A673 (cell line): Measurements from ENCODE around the gene PON3. TPM values are rescaled to one million over a fixed set of nuclear protein-coding genes. Genes with fewer than 3 reads are reported as not detected.

Experiments used
- BruUV-seq: library from RNA; stranded (reverse); fragments of 400-500 nt; replicated peaks from 2 replicates; lab custom pipeline; 2021; lab: Mats Ljungman, UMichigan
- CTCF ChIA-PET: fragments of 300-600 bp; sonication (Branson Sonifier 250); formaldehyde crosslinking; loops from one replicate; lab custom pipeline; 2022; ENCODE audit warnings: antibody characterized with exemption; lab: Charles Lee
- POLR2A ChIA-PET: fragments of 300-600 bp; sonication (Branson Sonifier 250); formaldehyde crosslinking; loops from one replicate; lab custom pipeline; 2022; ENCODE audit warnings: antibody characterized with exemption; ENCODE audit not compliant: low non-redundant PET; lab: Charles Lee
- DNase-seq: peaks from one replicate; pipeline ENCODE4 v3.0.0-alpha.2; 2015; ENCODE audit warnings: low spot score
- H3K27ac ChIP-seq: fragments of 200-600 bp; sonication (generic); 2 replicates; pipeline ENCODE4 v1.5.1; 2016; ENCODE audit warnings: mixed run types, low read depth, mild to moderate bottlenecking, mixed read lengths, antibody characterized with exemption, low read length; ENCODE audit not compliant: poor library complexity, severe bottlenecking
- H3K27me3 ChIP-seq: fragments of 200-600 bp; sonication (generic); replicated peaks from 2 replicates; pipeline ENCODE4 v1.6.1; 2017; ENCODE audit warnings: mixed run types, low read depth, mild to moderate bottlenecking, mixed read lengths, antibody characterized with exemption, low read length; ENCODE audit not compliant: insufficient read depth, poor library complexity
- H3K36me3 ChIP-seq: fragments of 200-600 bp; sonication (generic); 2 replicates; pipeline ENCODE4 v1.6.1; 2016; ENCODE audit warnings: mixed run types, mild to moderate bottlenecking, mixed read lengths, antibody characterized with exemption, low read length; ENCODE audit not compliant: insufficient read depth, poor library complexity, severe bottlenecking
- H3K4me1 ChIP-seq: fragments of 200-600 bp; sonication (generic); 2 replicates; pipeline ENCODE4 v1.6.1; 2017; ENCODE audit warnings: mixed run types, mild to moderate bottlenecking, mixed read lengths, antibody characterized with exemption, low read length; ENCODE audit not compliant: insufficient read depth, poor library complexity, severe bottlenecking
- H3K4me3 ChIP-seq: fragments of 200-600 bp; sonication (generic); 2 replicates; pipeline ENCODE4 v1.5.1; 2016; ENCODE audit warnings: low read depth, mixed run types, mild to moderate bottlenecking, mixed read lengths, low read length; ENCODE audit not compliant: poor library complexity, severe bottlenecking
- H3K9me3 ChIP-seq: fragments of 200-600 bp; sonication (generic); 2 replicates; pipeline ENCODE4 v1.6.1; 2016; ENCODE audit warnings: mixed run types, low read depth, mild to moderate bottlenecking, mixed read lengths, antibody characterized with exemption, low read length; ENCODE audit not compliant: poor library complexity, severe bottlenecking
- EZH2 ChIP-seq: fragments of 200-600 bp; sonication (generic); IDR thresholded peaks from 2 replicates; pipeline ENCODE4 v1.6.1; 2017; ENCODE audit warnings: borderline replicate concordance, low read depth, mild to moderate bottlenecking, mixed read lengths, antibody characterized with exemption, low read length; ENCODE audit not compliant: poor library complexity, severe bottlenecking
- intact Hi-C: fragments of 100-400 bp; cut with micrococcal nuclease; formaldehyde crosslinking; loops from one replicate; pipeline ENCODE4 v1.10.0; 2022; ENCODE audit not compliant: unreplicated experiment
- total RNA-seq: library from RNA; stranded (reverse); gene quantifications from 2 replicates; pipeline ENCODE4 v1.2.3, GENCODE V29; 2021
- TF ChIP-seq, protein P1 (sequence below): fragments of 300-800, 200-600 bp; sonication (generic); conservative IDR thresholded peaks from 2 replicates; pipeline ENCODE4 v1.5.1; 2017; ENCODE audit warnings: low read depth, mild to moderate bottlenecking, antibody characterized with exemption, low read length, moderate library complexity, mixed read lengths

The PON3 gene
- total RNA-seq, 1 experiment from 2014 or later = not detected

DNA sequence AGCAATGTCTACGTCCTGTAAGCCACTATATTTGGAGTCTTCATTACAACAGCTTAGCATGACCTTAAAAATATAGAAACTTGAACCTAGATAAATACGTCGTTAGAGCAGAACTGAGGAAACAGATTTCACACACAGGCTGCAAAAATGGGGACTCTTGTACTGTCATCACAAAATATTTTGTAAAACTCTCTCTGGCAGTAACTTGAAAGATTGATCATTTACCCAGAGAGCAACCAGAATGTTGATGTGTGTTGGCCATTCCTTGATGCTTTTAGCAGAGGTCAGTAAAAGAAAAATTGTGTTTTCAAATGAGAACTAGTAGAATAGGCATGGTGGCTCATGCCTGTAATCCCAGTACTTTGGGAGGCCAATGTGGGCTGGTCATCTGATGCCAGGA, 57.3 kb downstream of the PON3 start:
- CTCF ChIA-PET = no interaction called here
- no TSS peak for BruUV-seq
- no peak for DNase-seq
- Histone ChIP-seq H3K4me1 (no peaks in the 10 kb centered on the region), H3K27me3 (no peaks in the 10 kb centered on the region), H3K36me3 (no peaks in the 10 kb centered on the region), H3K4me3 (no peak overlapping the region), H3K27ac (no peak overlapping the region), H3K9me3 (no peaks in the 10 kb centered on the region)
- POLR2A ChIA-PET = no interaction called here
- TF ChIP-seq, protein P1, sequence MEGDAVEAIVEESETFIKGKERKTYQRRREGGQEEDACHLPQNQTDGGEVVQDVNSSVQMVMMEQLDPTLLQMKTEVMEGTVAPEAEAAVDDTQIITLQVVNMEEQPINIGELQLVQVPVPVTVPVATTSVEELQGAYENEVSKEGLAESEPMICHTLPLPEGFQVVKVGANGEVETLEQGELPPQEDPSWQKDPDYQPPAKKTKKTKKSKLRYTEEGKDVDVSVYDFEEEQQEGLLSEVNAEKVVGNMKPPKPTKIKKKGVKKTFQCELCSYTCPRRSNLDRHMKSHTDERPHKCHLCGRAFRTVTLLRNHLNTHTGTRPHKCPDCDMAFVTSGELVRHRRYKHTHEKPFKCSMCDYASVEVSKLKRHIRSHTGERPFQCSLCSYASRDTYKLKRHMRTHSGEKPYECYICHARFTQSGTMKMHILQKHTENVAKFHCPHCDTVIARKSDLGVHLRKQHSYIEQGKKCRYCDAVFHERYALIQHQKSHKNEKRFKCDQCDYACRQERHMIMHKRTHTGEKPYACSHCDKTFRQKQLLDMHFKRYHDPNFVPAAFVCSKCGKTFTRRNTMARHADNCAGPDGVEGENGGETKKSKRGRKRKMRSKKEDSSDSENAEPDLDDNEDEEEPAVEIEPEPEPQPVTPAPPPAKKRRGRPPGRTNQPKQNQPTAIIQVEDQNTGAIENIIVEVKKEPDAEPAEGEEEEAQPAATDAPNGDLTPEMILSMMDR = no peak
- TF ChIP-seq EZH2 = no peak
- intact Hi-C loops = no loop called here

GRCh38 chr7:95335093-95335492, 61.1 kb downstream of the PON3 start:
- Histone ChIP-seq H3K4me3 (no peak overlapping the region), H3K9me3 (no peaks in the 10 kb centered on the region), H3K4me1 (no peaks in the 10 kb centered on the region), H3K27me3 (no peaks in the 10 kb centered on the region), H3K36me3 (no peaks in the 10 kb centered on the region), H3K27ac (no peak overlapping the region)
- ChIA-PET POLR2A (no interaction called here), CTCF (no interaction called here)
- BruUV-seq = no TSS peak
- intact Hi-C loops = no loop called here
- DNase-seq = no peak
- no peak for TF ChIP-seq EZH2
- TF ChIP-seq, protein P1 = no peak

DNA sequence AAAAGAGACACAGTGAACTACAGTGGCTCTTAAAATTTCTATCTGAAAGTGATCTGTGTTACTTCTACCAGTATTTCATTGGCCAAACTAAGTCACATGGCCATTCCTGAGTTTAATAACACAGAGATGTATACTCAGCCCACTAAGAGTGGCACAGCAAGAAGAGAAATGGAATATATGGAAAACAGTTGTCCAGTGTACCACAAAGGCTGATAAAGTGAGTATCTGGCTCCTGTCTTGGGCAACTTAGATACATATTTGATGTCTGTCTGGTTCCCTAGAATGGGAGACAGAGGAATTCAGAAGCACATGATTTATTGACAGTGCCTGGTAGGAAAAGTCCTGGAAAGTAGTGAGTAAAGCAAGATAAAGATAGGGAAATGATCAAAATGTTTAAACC, 61.7 kb downstream of the PON3 start:
- H3K27ac ChIP-seq = no peak overlapping the region
- DNase-seq = no peak

More for the DNA sequence above, 61.7 kb downstream of the PON3 start:
- TF ChIP-seq, protein P1 = no peak
- no peak for TF ChIP-seq EZH2
- BruUV-seq = no TSS peak
- Histone ChIP-seq H3K4me1 (no peaks in the 10 kb centered on the region), H3K9me3 (no peaks in the 10 kb centered on the region), H3K4me3 (no peak overlapping the region), H3K27me3 (no peaks in the 10 kb centered on the region), H3K36me3 (no peaks in the 10 kb centered on the region)
- ChIA-PET POLR2A (no interaction called here), CTCF (no interaction called here)
- intact Hi-C loops = no loop called here
